ENCODE measurements around the gene TYK2.
A peak's percentile ranks its signal among the peaks of the same experiment; 100 is the strongest.

The TYK2 gene

DNA sequence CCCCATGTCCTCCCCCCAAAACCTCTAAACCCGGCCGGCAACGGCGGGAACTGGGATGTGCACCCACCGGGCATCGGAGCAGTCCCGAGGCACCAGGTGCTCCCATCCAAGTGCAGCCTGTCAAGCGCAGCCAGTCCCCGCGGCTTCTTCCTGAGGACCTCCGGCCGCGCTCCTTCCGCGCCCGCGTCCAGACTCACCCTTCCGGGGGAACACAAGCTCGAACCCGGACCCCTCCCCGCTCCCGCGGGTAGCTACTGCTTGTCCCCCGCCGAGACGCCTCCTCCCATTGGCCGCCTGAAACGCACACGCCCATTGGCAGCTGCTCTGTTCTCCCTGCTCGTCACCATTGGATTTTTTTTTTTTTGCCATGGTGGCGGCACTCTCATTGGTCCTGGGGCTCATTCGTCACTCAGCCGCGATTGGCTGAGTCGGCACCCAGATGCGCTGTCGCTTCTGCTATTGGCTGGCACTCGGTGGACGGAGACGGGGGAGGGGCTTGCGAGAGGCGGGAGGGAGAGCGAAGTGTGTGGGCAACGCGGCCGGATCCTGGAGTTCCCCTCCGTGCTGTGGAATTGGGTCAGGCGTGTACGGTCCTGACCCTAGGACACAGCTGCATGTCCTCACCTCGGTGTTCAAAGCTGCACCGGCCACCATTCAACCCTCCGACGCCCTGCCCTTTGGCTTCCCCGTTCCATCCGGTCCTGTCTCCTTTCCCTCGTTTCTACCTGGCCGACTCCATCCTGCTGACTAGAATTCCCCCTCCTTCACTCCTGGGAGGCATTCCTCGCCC, at the start of gene TYK2 (continued):
- TF ChIP-seq, protein P1, sequence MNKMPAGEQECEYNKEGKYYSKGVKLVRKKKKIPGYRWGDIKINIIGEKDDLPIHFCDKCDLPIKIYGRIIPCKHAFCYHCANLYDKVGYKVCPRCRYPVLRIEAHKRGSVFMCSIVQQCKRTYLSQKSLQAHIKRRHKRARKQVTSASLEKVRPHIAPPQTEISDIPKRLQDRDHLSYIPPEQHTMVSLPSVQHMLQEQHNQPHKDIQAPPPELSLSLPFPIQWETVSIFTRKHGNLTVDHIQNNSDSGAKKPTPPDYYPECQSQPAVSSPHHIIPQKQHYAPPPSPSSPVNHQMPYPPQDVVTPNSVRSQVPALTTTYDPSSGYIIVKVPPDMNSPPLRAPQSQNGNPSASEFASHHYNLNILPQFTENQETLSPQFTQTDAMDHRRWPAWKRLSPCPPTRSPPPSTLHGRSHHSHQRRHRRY (tag by site-specific recombination; IDR thresholded peaks at IDR 0.05): no peak
- TF ChIP-seq ZNF114 (tag by site-specific recombination; IDR thresholded peaks at IDR 0.05) (no peak), ZNF274 (IDR thresholded peaks at IDR 0.05; ENCODE audit: low read length) (no peak), ZNF274 (tag by site-specific recombination; IDR thresholded peaks at IDR 0.05; ENCODE audit: borderline replicate concordance) (no peak), ZNF777 (tag by site-specific recombination; IDR thresholded peaks at IDR 0.05; ENCODE audit: borderline replicate concordance) (no peak), EGR2 (tag by site-specific recombination; IDR thresholded peaks at IDR 0.05; ENCODE audit: low read depth) (peak; percentile 80), ZNF202 (tag by site-specific recombination; IDR thresholded peaks at IDR 0.05; ENCODE audit: borderline replicate concordance) (no peak), ZNF571 (tag by site-specific recombination; IDR thresholded peaks at IDR 0.05) (no peak), ZNF792 (tag by site-specific recombination; IDR thresholded peaks at IDR 0.05) (peak; percentile 43), ZBTB7A (tag by site-specific recombination; IDR thresholded peaks at IDR 0.05; ENCODE audit: low read depth) (peak; percentile 90), PRDM1 (tag by site-specific recombination; IDR thresholded peaks at IDR 0.05) (no peak), ZNF670 (tag by site-specific recombination; IDR thresholded peaks at IDR 0.05; ENCODE audit: low read depth) (no peak), GLI2 (tag by site-specific recombination; IDR thresholded peaks at IDR 0.05; ENCODE audit: borderline replicate concordance, low read depth) (no peak), ZNF37A (tag by site-specific recombination; IDR thresholded peaks at IDR 0.05) (no peak), ZNF623 (tag by site-specific recombination; IDR thresholded peaks at IDR 0.05) (no peak), ZFP3 (tag by site-specific recombination; IDR thresholded peaks at IDR 0.05; ENCODE audit: low read depth) (0 out of 2 replicates have a peak, but pooled peaks have one; percentile 4), SCRT1 (tag by site-specific recombination; IDR thresholded peaks at IDR 0.05; ENCODE audit: borderline replicate concordance) (no peak), ZNF350 (tag by site-specific recombination; IDR thresholded peaks at IDR 0.05) (no peak)
- TF ChIP-seq, protein P2, sequence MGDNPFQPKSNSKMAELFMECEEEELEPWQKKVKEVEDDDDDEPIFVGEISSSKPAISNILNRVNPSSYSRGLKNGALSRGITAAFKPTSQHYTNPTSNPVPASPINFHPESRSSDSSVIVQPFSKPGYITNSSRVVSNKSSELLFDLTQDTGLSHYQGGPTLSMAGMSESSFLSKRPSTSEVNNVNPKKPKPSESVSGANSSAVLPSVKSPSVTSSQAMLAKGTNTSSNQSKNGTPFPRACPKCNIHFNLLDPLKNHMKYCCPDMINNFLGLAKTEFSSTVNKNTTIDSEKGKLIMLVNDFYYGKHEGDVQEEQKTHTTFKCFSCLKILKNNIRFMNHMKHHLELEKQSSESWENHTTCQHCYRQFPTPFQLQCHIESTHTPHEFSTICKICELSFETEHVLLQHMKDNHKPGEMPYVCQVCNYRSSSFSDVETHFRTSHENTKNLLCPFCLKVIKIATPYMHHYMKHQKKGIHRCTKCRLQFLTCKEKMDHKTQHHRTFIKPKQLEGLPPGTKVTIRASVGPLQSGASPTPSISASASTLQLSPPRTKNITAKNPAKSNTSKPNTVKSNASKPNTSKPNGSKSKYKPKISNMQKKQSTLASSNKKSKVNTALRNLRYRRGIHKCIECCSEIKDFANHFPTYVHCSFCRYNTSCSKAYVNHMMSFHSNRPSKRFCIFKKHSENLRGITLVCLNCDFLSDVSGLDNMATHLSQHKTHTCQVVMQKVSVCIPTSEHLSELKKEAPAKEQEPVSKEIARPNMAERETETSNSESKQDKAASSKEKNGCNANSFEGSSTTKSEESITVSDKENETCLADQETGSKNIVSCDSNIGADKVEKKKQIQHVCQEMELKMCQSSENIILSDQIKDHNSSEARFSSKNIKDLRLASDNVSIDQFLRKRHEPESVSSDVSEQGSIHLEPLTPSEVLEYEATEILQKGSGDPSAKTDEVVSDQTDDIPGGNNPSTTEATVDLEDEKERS (tag by site-specific recombination; IDR thresholded peaks at IDR 0.05): no peak
- TF ChIP-seq, protein P3, sequence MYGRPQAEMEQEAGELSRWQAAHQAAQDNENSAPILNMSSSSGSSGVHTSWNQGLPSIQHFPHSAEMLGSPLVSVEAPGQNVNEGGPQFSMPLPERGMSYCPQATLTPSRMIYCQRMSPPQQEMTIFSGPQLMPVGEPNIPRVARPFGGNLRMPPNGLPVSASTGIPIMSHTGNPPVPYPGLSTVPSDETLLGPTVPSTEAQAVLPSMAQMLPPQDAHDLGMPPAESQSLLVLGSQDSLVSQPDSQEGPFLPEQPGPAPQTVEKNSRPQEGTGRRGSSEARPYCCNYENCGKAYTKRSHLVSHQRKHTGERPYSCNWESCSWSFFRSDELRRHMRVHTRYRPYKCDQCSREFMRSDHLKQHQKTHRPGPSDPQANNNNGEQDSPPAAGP (tag by site-specific recombination; IDR thresholded peaks at IDR 0.05): peak; percentile 53
- TF ChIP-seq, protein P4, sequence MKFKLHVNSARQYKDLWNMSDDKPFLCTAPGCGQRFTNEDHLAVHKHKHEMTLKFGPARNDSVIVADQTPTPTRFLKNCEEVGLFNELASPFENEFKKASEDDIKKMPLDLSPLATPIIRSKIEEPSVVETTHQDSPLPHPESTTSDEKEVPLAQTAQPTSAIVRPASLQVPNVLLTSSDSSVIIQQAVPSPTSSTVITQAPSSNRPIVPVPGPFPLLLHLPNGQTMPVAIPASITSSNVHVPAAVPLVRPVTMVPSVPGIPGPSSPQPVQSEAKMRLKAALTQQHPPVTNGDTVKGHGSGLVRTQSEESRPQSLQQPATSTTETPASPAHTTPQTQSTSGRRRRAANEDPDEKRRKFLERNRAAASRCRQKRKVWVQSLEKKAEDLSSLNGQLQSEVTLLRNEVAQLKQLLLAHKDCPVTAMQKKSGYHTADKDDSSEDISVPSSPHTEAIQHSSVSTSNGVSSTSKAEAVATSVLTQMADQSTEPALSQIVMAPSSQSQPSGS (tag by site-specific recombination; IDR thresholded peaks at IDR 0.05; ENCODE audit: low read depth): no peak
- TF ChIP-seq, protein P5, sequence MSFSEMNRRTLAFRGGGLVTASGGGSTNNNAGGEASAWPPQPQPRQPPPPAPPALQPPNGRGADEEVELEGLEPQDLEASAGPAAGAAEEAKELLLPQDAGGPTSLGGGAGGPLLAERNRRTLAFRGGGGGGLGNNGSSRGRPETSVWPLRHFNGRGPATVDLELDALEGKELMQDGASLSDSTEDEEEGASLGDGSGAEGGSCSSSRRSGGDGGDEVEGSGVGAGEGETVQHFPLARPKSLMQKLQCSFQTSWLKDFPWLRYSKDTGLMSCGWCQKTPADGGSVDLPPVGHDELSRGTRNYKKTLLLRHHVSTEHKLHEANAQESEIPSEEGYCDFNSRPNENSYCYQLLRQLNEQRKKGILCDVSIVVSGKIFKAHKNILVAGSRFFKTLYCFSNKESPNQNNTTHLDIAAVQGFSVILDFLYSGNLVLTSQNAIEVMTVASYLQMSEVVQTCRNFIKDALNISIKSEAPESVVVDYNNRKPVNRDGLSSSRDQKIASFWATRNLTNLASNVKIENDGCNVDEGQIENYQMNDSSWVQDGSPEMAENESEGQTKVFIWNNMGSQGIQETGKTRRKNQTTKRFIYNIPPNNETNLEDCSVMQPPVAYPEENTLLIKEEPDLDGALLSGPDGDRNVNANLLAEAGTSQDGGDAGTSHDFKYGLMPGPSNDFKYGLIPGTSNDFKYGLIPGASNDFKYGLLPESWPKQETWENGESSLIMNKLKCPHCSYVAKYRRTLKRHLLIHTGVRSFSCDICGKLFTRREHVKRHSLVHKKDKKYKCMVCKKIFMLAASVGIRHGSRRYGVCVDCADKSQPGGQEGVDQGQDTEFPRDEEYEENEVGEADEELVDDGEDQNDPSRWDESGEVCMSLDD (tag by site-specific recombination; IDR thresholded peaks at IDR 0.05): peak; percentile 84
- TF ChIP-seq, protein P6, sequence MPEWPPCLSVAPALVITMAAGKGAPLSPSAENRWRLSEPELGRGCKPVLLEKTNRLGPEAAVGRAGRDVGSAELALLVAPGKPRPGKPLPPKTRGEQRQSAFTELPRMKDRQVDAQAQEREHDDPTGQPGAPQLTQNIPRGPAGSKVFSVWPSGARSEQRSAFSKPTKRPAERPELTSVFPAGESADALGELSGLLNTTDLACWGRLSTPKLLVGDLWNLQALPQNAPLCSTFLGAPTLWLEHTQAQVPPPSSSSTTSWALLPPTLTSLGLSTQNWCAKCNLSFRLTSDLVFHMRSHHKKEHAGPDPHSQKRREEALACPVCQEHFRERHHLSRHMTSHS (tag by site-specific recombination; IDR thresholded peaks at IDR 0.05): no peak
- TF ChIP-seq, protein P7, sequence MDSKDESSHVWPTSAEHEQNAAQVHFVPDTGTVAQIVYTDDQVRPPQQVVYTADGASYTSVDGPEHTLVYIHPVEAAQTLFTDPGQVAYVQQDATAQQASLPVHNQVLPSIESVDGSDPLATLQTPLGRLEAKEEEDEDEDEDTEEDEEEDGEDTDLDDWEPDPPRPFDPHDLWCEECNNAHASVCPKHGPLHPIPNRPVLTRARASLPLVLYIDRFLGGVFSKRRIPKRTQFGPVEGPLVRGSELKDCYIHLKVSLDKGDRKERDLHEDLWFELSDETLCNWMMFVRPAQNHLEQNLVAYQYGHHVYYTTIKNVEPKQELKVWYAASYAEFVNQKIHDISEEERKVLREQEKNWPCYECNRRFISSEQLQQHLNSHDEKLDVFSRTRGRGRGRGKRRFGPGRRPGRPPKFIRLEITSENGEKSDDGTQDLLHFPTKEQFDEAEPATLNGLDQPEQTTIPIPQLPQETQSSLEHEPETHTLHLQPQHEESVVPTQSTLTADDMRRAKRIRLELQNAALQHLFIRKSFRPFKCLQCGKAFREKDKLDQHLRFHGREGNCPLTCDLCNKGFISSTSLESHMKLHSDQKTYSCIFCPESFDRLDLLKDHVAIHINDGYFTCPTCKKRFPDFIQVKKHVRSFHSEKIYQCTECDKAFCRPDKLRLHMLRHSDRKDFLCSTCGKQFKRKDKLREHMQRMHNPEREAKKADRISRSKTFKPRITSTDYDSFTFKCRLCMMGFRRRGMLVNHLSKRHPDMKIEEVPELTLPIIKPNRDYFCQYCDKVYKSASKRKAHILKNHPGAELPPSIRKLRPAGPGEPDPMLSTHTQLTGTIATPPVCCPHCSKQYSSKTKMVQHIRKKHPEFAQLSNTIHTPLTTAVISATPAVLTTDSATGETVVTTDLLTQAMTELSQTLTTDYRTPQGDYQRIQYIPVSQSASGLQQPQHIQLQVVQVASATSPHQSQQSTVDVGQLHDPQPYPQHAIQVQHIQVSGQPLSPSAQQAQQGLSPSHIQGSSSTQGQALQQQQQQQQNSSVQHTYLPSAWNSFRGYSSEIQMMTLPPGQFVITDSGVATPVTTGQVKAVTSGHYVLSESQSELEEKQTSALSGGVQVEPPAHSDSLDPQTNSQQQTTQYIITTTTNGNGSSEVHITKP (tag by site-specific recombination; IDR thresholded peaks at IDR 0.05): peak; percentile 86

Data from HEK293 (cell line).